RWPE2 (cell line): ENCODE measurements around the gene RETSAT.

Experiments used
- ATAC-seq: fragments of 200-7000 bp; cut with Tn5 transposase; 3 replicates; pipeline ENCODE4 v1.9.1; 2021; ENCODE audit warnings: low read depth
- DNase-seq: peaks from one replicate; pipeline ENCODE4 v3.0.0-alpha.2; 2020; ENCODE audit warnings: low spot score
- H3K27ac ChIP-seq: fragments of 450-650 bp; 2 replicates; pipeline ENCODE4 v1.5.1; 2017; ENCODE audit warnings: mild to moderate bottlenecking; ENCODE audit not compliant: poor library complexity, severe bottlenecking
- H3K27me3 ChIP-seq: fragments of 250-450 bp; sonication (Bioruptor Pico); 2 replicates; pipeline ENCODE4 v1.5.1; 2021; ENCODE audit warnings: mild to moderate bottlenecking, moderate library complexity; ENCODE audit not compliant: insufficient read depth, poor library complexity, severe bottlenecking
- H3K36me3 ChIP-seq: fragments of 250-450 bp; sonication (Bioruptor Pico); 2 replicates; pipeline ENCODE4 v1.5.1; 2020; ENCODE audit warnings: low read depth, mild to moderate bottlenecking, moderate library complexity
- H3K4me1 ChIP-seq: fragments of 250-450 bp; sonication (Bioruptor Pico); 2 replicates; pipeline ENCODE4 v1.5.1; 2021; ENCODE audit warnings: mild to moderate bottlenecking, moderate library complexity; ENCODE audit not compliant: insufficient read depth, poor library complexity, severe bottlenecking
- H3K4me3 ChIP-seq: fragments of 250-450 bp; sonication (Bioruptor Pico); 2 replicates; pipeline ENCODE4 v1.5.1; 2021; ENCODE audit warnings: mild to moderate bottlenecking, moderate library complexity; ENCODE audit not compliant: severe bottlenecking
- H3K9me3 ChIP-seq: fragments of 250-450 bp; sonication (Bioruptor Pico); 2 replicates; pipeline ENCODE4 v1.5.1; 2021; ENCODE audit warnings: mild to moderate bottlenecking, moderate library complexity; ENCODE audit not compliant: severe bottlenecking
- CTCF ChIP-seq: fragments of 450-650 bp; IDR thresholded peaks from one replicate; pipeline ENCODE4 v1.5.1; 2017; ENCODE audit warnings: mild to moderate bottlenecking, moderate library complexity; ENCODE audit not compliant: poor library complexity, severe bottlenecking

RETSAT gene

GRCh38 chr2:85357736-85358135 lies 3.4 kb upstream of the RETSAT start:
- ATAC-seq: 0 out of 3 replicates have a peak, but pooled peaks have one; percentile 2
- Histone ChIP-seq H3K27me3 (no peaks in the 10 kb centered on the region), H3K9me3 (no peaks in the 10 kb centered on the region), H3K27ac (peak overlapping the region; percentile 61), H3K36me3 (peaks cover 33% of the 10 kb centered on the region), H3K4me1 (peaks cover 16% of the 10 kb centered on the region), H3K4me3 (no peak overlapping the region)
- TF ChIP-seq CTCF: no peak
- DNase-seq: no peak

GRCh38 chr2:85356186-85356585 lies 1.9 kb upstream of the RETSAT start:
- peaks cover 16% of the 10 kb centered on the region for H3K4me1 ChIP-seq
- no peak overlapping the region for H3K27ac ChIP-seq
- H3K4me3 ChIP-seq: no peak overlapping the region
- no peak for TF ChIP-seq CTCF
- no peaks in the 10 kb centered on the region for H3K27me3 ChIP-seq
- no peak for ATAC-seq
- DNase-seq: no peak
- H3K36me3 ChIP-seq: peaks cover 34% of the 10 kb centered on the region
- H3K9me3 ChIP-seq: no peaks in the 10 kb centered on the region

- Histone ChIP-seq H3K27me3 (no peaks in the 10 kb centered on the region), H3K4me1 (peaks cover 16% of the 10 kb centered on the region), H3K4me3 (peak overlapping the region; percentile 50), H3K27ac (peak overlapping the region; percentile 54), H3K9me3 (no peaks in the 10 kb centered on the region), H3K36me3 (peaks cover 35% of the 10 kb centered on the region)
- DNase-seq (no peak), ATAC-seq (no peak)
- no peak for TF ChIP-seq CTCF
Measured at GRCh38 chr2:85355521-85355920, 1.2 kb upstream of the RETSAT start.

GRCh38 chr2:85355073-85355410 lies 714 bp upstream of the RETSAT start:
- TF ChIP-seq CTCF: no peak
- Histone ChIP-seq H3K27me3 (no peaks in the 10 kb centered on the region), H3K4me1 (peaks cover 16% of the 10 kb centered on the region), H3K9me3 (no peaks in the 10 kb centered on the region), H3K27ac (peak overlapping the region; percentile 54), H3K36me3 (peaks cover 39% of the 10 kb centered on the region), H3K4me3 (peak overlapping the region; percentile 50)
- ATAC-seq (no peak), DNase-seq (no peak)

GRCh38 chr2:85353876-85354285 lies 447 bp downstream of the RETSAT start:
- no peak for TF ChIP-seq CTCF
- Histone ChIP-seq H3K27me3 (no peaks in the 10 kb centered on the region), H3K9me3 (no peaks in the 10 kb centered on the region), H3K27ac (peak overlapping the region; percentile 54), H3K4me1 (peaks cover 16% of the 10 kb centered on the region), H3K36me3 (peaks cover 47% of the 10 kb centered on the region), H3K4me3 (peak overlapping the region; percentile 50)
- ATAC-seq (peak; percentile 15; the same call in 2 of the 3 replicates), DNase-seq (no peak)
